GM19324 (cell line): Measurements from ENCODE around the gene NOC2L.

Source experiments
- ATAC-seq: cut with Tn5 transposase; IDR thresholded peaks from one replicate; pipeline ENCODE4 v1.9.1; 2021; ENCODE audit warnings: mild to moderate bottlenecking, moderate library complexity; ENCODE audit not compliant: unreplicated experiment, low FRiP score

Gene NOC2L

GRCh38 chr1:958823-959730, at the start of gene NOC2L:
TSS of gene NOC2L (minus strand) at chr1:959256. CDS start at chr1:959240, 16 bp downstream.
- ATAC-seq: peak; percentile 77

DNA sequence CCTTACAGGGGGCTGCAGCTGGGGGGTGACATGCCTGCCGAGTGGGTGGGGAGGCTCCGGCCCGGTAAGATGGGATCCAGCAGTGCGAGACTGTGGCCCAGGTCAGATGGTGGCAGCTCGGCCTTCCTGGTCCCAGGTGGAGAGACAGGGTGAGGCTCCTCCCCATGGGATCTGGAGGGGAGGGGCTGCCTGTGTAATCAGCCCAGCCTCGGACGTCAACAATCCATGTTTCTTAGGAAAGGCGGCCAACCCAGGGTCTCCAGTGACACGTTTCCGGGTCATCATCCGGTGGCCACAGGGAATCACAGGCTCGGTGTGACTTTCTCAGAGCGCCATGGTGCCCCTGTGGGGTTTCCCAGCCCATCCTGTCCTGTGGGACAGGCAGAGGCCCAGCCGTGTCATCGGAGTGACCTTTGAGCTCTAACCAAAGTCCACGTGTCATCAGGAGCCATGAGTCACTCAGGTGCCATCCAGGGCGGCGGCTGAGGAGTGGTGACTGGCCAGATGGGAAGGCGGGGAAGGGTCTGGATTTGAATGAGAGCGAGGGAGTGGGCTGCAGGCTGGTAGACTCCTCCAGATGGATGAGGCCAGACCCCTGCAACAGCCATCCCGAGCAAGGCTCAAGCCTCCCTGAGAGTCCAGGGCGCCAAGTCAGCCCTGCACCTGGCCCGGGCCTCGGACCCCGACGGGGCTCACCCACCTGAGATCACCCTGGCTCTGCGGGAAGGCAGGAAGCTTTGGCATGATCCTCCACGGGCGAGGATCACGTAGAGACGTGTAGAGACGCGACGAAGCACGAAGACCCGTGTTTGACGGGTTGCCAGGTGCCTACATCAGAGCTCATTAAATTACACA, 47.5 kb upstream of the NOC2L start:
- no peak for ATAC-seq

- no peak for ATAC-seq
Measured at GRCh38 chr1:1005774-1006304, 46.8 kb upstream of the NOC2L start.

DNA sequence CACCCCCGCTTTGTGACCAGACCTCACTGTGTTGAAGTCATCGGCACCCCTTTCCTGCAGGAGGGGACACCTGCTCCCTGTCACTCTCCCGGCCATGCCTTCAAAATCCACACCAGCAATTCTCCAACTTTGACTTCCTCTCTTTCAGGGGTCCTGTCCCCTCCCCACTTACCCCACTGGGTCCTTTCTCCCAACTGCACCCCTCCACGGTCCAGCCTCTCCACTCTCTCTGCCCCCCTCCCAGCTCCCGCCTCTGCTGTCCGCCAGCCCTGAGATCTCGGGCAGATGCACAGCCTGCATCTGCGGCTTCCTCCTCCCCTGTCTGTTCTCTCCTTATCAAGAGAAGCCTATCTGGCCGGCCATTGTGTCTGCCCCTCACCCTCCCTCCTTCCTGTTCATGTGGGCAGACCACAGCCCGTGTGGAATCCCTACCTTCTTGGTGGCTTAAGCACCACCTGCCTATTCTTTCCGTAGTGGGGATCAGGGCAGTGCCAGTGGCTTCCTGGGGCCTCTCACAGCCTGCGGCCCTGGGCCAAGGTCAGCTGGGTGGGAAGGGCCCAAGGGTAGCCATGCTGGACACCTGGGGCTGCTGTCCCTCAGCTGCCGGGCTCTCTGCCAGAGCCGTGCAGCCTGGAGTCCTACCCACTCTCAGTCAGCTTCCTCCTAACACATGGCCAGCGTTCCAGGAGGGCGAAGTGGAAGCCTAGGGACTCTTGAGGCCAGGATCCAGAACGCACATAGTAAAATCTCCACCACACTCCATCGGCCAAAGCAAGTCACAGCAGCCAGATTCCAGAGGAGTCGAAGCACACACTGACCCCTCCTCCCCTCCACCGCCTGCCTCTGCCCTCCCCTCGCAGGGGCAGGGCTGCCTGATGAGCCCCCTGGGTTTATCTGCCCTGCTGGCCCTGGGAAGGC, 46.0 kb upstream of the NOC2L start:
- no peak for ATAC-seq

DNA sequence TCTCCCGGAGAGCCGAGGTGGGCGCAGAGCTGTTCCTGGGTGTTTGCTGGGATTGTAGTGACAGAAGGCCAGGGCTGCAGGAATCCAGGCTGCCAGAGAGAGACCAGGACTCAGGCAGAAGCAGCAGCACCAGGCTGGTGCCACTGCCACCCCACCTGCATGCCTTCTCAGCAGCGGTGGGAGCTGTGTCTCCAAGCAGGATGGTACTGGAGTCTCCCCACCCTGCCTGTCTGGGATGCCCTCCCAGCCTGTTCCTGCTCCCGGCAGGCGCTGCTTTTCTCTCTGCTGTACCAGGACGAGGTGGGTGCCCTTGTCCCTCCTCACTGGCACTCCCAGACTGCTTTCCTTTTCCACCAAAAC, 45.3 kb upstream of the NOC2L start:
- no peak for ATAC-seq

GRCh38 chr1:1003618-1004419, 44.8 kb upstream of the NOC2L start:
- no peak for ATAC-seq

GRCh38 chr1:1001057-1001783, 42.2 kb upstream of the NOC2L start:
- no peak for ATAC-seq

DNA sequence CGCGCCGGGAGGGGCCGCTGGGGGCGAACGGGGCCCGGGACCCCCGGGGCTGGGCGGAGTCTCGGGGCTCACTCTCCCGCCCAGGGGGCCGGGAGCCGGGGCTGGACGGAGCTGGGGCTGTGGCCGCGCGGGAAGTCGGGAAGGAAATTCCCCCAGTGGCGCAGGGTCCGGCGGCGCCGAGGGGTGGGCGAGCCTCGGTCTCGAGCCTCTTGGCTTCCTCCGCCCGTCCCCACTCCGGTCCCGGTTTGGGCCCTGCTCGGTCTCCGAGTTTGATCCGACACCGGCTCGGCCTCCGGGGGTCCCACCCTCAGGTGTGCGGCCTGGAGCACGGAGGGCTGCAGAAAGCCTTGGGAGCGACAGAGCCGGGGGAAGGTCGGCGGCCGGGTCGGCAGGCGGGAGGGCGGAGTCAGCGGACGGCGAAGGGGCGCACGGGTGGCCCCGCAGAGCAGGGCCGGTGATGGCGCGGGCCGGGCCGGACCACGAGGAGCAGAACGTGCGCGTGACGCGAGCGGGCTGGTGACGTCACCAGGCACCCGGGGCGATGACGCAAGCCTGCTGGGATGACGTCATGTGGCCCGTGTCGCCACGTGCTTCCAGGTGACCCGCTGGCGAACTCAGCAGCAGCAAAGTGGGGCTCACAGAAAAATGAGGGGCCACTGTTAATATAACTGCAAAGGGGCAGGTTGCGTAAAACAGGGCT, 41.5 kb upstream of the NOC2L start:
- ATAC-seq: peak; percentile 11

DNA sequence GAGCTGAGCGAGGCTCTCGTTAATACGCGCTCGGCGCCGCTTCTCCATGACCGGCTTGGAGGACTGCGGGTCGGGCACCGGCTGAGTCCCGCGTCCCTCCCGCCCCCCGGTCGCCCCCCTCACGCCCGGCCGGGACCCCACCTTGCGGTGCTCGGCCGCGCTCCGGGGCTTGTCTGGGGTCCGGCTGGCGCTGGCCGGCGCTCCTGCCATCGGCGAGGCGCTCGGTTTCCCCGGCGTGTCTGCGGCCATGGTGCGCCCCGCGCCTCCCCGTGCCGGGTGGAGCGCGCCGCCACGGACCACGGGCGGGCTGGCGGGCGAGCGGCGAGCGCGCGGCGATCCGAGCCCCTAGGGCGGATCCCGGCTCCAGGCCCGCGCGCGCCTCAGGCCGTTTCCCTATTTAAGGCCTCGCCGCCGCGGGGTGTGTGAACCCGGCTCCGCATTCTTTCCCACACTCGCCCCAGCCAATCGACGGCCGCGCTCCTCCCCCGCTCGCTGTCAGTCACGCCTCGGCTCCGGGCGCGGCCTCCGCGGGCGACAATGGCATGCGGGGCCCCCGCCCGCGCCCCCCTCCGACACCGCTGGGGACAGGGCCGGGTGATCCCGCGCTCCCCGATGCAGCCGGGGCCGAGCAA, 40.8 kb upstream of the NOC2L start, which contains the start of gene HES4:
Gene HES4 (minus strand): TSS at position 373 of the 632 bp plus-strand sequence. CDS start 124 bp downstream, at position 249.
- peak; percentile 40 for ATAC-seq

DNA sequence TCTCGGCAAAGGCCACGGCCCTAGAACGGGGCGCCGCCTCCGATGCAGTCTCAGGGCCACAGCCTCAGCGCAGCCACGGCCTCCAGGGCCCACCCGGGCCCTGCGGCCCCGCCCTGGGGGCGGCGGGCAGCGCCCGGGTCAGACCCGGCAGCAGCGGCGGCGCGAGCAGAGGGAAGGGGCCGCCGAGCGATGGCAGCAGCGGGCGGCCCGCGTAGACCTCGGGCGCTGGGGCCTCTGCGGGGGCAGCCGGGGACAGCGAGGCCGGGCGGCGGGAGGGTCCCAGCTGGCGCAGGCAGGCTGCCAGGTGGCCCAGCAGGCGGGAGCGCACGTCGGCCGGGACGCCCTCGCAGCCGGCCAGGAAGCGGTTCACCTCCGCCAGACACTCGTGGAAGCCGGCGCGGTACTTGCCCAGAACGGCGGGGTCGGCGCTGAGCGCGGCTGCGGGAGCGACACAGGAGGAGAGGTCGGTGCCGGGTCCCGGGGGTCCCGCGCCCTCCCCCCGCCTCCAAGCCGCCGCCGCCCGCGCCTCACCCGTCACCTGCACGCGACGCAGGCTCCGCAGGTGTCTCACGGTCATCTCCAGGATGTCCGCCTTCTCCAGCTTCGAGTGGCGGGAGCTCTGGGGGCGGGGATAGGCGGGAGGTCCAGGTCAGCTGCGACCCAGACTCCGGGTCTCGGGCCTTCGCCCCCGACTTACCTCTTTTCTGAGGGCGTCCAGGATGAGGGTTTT, 40.1 kb upstream of the NOC2L start:
- ATAC-seq: no peak

GRCh38 chr1:998745-998994, 39.6 kb upstream of the NOC2L start:
- ATAC-seq: no peak

- no peak for ATAC-seq
Measured at GRCh38 chr1:997993-998744, 39.1 kb upstream of the NOC2L start.

GRCh38 chr1:997713-997992, 38.6 kb upstream of the NOC2L start:
- no peak for ATAC-seq

DNA sequence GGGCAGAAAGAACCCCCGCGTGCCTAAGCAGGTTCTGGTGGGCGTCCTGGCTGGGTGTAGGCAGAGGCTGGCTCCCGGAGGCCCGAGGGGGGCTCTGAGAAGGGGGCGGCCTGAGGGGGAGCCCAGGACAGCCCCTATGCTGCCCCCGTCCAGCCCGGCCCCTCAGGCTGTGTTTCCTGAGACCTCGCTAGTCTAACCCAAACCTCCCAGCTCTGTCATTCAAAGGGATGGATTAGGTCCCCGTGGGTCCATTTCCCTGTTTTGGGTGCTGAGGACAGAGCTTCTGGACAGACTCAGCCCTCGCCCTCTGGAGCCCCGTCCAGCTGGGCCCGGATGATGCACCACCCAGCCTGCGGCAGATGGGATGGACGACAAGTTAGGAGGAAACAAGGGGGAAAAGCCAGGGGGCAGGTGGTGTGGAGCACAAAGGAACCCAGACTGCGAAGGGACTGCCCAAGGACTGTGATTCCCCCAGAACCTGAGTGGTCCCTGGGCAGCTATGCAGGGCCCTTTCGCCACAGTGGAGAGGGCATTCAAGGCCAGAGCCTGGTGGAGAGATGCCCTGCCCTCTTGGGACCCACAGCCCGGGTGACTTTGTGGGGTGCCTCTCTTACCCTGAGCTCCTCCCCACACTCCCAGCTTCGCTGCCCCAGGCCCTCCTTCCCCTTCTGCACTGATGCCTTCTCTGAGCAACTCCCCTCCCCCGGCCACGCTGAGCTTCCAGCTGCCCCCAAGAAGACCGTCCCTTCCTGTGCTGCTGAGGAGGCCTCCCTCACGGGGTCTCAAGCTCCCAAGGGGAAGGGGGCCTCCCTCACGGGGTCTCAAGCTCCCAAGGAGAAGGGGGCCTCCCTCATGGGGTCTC, 38.0 kb upstream of the NOC2L start:
- ATAC-seq: no peak

DNA sequence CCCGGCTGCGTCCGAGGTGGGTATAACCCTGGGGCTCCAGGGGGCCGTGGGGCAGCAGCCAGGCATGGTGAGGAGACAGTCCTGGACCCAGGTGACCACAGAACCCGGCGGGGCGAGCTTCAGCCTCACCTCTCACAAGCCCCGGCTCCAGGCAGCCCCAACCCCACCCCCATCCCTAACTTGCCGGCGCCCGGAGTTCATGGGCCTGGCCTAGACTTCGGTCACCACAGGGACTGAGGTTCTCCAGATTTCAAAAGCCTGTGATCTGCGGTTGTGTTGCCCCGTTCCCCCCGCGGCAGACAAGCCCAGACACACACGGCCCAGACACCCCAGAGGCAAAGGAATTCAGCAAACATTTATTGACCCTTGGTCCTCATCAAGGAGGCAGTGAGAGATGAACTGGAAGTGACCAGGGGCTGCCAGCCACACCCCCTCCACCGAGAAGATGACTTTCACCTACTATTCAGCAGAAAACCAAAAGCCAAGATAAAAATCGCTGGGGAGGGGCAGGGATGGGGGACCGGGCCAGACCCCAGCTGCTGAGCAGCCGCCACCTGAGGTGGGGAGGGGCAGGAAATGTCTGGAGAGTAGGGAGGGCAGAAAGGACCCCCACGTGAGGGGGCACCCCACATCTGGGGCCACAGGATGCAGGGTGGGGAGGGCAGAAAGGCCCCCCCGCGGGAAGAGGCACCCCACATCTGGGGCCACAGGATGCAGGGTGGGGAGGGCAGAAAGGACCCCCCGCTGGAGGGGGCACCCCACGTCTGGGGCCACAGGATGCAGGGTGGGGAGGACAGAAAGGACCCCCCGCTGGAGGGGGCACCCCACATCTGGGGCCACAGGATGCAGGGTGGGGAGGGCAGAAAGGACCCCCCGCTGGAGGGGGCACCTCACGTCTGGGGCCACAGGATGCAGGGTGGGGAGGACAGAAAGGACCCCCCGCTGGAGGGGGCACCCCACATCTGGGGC, 36.9 kb upstream of the NOC2L start:
- no peak for ATAC-seq
